Stimulated activated naive B cell treated with anti-CD40 and anti-IgM and Interleukin-4, amounts not matched to agents 10 μg/mL and 1 μg/mL and 100 μg/mL, for 72 hours (primary cell): ENCODE results near the gene TAF1B.
A peak's percentile ranks its signal among the peaks of the same experiment; 100 is the strongest.
"Not testable (repeated sequence)": the region's sequence is repeated elsewhere in the genome, so short reads cannot be mapped to it uniquely, and the experiment has no call there.

Experiments
- ATAC-seq, 2 donors: fragments of 150-1000 bp; cut with Tn5 transposase; replicated peaks; 2 replicates each; pipeline ENCODE4 v1.10.0; 2021; ENCODE audit warnings: moderate library complexity in 1 of 2
- DNase-seq: peaks from one replicate; pipeline ENCODE4 v3.0.0; 2021
- H3K27ac Mint-ChIP-seq: one replicate; pipeline ENCODE4 v1.8.0; 2022; ENCODE audit warnings: mild to moderate bottlenecking, mixed read lengths
- H3K27me3 Mint-ChIP-seq, 2 donors: one replicate each; pipeline ENCODE4 v1.8.0; 2022; ENCODE audit warnings: mixed read lengths in 2 of 2
- H3K36me3 Mint-ChIP-seq, 2 donors: one replicate each; pipeline ENCODE4 v1.8.0; 2022; ENCODE audit warnings: mixed read lengths in 2 of 2, mild to moderate bottlenecking in 1 of 2
- H3K4me1 Mint-ChIP-seq, 2 donors: one replicate each; pipeline ENCODE4 v1.8.0; 2022; ENCODE audit warnings: mixed read lengths in 2 of 2, mild to moderate bottlenecking in 1 of 2
- H3K4me3 Mint-ChIP-seq, 2 donors: one replicate each; pipeline ENCODE4 v1.8.0; 2022; ENCODE audit warnings: mild to moderate bottlenecking in 2 of 2, mixed read lengths in 2 of 2, moderate library complexity in 1 of 2
- H3K9me3 Mint-ChIP-seq, 2 donors: one replicate each; pipeline ENCODE4 v1.8.0; 2022; ENCODE audit warnings: mixed read lengths in 2 of 2, mild to moderate bottlenecking in 1 of 2

The TAF1B gene

DNA sequence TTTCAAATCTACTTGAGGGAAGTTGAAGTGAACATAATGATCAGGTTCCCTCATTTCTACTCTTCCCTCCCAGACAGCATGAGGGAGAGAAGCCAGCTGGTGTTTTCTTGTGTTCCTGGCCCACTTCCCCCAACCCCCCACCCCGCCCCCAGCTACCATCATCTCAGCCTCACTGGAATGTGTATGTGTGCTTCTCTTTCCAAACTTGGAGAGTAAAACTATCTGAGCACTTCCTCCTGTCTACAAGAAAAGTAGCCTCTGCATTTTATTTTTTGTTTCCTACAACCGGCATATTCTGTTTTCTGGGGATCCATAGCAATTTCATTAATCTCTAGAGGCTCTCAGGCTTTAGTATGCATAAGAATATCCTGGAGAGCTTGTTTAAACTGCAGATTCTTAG is 54.6 kb downstream of the TAF1B start:
- no peaks in the 10 kb centered on the region for H3K27me3 Mint-ChIP-seq
- H3K4me1 Mint-ChIP-seq = no peaks in the 10 kb centered on the region
- no peak for DNase-seq
- peaks cover 5 to 10% of the 10 kb centered on the region in 2 donors for H3K36me3 Mint-ChIP-seq
- no peak overlapping the region for H3K27ac Mint-ChIP-seq
- H3K9me3 Mint-ChIP-seq = no peaks in the 10 kb centered on the region
- no peak for ATAC-seq
- no peak overlapping the region for H3K4me3 Mint-ChIP-seq

DNA sequence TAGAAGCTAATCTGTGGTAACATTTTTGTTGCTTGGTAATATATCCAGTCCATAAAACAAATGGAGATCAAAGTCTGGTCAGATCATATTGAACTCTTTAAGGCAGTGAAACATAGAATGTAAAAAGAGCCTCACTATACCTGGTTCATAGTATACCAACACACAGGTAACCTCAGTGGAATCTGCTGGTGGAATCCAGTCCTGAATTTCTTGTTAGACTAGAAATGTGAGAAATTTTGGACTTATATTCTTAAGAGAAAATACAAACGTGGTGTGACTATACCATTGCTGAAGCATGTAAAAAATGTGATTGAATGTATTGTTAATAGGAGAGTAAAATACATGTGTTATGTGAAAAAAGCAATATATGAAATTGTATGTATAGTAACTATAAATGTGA is 62.1 kb downstream of the TAF1B start:
- DNase-seq (no peak), ATAC-seq (no peak)
- Mint-ChIP-seq H3K27me3 (no peaks in the 10 kb centered on the region), H3K27ac (no peak overlapping the region), H3K9me3 (no peaks in the 10 kb centered on the region), H3K4me3 (no peak overlapping the region), H3K36me3 (peaks cover 11 to 21% of the 10 kb centered on the region in 2 donors), H3K4me1 (no peaks in the 10 kb centered on the region)

DNA sequence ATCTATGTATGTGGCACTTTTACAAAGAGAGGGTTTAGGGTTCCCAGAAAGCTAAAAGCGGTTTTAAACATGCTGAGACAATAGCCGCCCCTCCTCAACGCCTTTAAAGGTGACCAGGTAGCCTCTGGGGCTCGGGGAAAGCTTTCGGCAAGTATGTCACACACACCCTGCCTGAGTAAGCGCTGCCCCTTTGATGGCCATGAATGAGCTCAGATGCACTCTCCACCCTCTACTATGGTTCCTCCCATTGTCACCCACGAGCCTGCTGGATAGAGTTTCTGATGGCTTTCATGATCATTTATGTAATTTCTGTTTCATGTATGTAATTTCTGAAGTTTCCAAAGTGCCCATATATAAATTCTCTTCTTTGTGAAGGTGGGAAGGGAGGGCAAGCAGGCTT is 64.1 kb downstream of the TAF1B start:
- no peak overlapping the region for H3K27ac Mint-ChIP-seq
- H3K4me1 Mint-ChIP-seq = no peaks in the 10 kb centered on the region
- DNase-seq = no peak
- H3K4me3 Mint-ChIP-seq = no peak overlapping the region
- H3K36me3 Mint-ChIP-seq = peaks cover 14 to 30% of the 10 kb centered on the region in 2 donors
- H3K9me3 Mint-ChIP-seq = no peaks in the 10 kb centered on the region
- H3K27me3 Mint-ChIP-seq = no peaks in the 10 kb centered on the region
- ATAC-seq = no peak

DNA sequence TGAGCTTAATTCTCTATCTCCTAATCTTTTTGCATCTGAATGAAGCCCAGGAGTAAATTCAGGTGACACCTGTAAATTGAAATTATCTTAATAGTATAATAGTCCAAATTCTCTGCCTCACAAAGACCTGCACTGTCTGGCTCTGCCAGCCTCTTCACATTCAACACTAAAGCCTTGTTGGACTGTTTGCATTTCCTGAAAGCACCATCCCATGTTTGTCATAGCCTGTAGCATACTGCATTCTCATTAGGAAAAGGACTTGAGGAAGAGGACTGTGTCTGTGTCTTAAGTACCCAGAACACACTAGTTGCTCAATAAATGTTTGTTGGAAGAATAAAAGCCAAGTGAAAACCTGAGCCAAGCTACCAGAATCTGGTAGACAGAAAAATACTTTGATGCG is 65.4 kb downstream of the TAF1B start:
- DNase-seq (no peak), ATAC-seq (no peak)
- H3K4me1 Mint-ChIP-seq = no peaks in the 10 kb centered on the region
- H3K4me3 Mint-ChIP-seq = no peak overlapping the region
- no peaks in the 10 kb centered on the region for H3K27me3 Mint-ChIP-seq
- peaks cover 22 to 41% of the 10 kb centered on the region in 2 donors for H3K36me3 Mint-ChIP-seq
- no peak overlapping the region for H3K27ac Mint-ChIP-seq
- H3K9me3 Mint-ChIP-seq = no peaks in the 10 kb centered on the region

DNA sequence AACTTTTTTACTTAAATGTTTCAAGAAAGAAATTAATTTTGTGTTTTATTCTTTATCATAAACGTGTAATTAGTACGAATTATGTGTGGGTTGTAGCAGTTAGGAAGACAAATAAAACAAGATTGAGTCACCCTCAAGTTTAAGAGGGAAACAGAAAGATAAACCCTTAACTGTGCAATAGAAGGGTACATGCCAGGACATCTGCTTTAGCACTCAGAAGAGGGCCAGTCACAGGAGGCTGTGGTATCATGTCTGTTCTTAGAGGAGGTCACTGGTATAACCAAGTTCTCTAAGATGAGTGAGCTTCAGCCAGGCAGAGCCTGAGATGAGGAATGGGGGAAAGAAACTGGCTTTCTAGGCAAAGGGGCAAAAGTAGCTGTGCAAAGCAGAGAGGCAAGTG is 65.8 kb downstream of the TAF1B start:
- H3K4me1 Mint-ChIP-seq = no peaks in the 10 kb centered on the region
- no peak overlapping the region for H3K27ac Mint-ChIP-seq
- H3K9me3 Mint-ChIP-seq = no peaks in the 10 kb centered on the region
- H3K27me3 Mint-ChIP-seq = no peaks in the 10 kb centered on the region
- DNase-seq = no peak
- peaks cover 26 to 44% of the 10 kb centered on the region in 2 donors for H3K36me3 Mint-ChIP-seq
- no peak for ATAC-seq
- no peak overlapping the region for H3K4me3 Mint-ChIP-seq

DNA sequence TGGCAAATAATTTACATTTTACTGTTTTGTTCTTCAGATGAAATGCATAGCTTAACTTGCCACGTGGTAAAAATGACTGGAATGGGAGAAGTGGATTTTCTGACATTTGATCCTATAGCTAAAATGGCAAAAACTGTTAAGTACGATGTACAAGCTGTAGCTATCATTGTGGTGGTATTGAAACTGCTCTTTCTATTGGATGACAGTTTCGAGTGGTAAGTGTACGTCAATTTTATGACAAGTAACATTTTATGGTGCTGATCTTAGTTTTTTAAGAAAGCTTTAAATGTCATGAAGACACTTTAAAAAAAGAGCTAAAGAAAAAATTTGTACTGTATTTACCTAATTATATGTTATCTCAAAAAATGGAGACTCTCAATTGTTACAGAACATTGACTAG is 67.4 kb downstream of the TAF1B start:
- no peaks in the 10 kb centered on the region for H3K27me3 Mint-ChIP-seq
- no peak overlapping the region for H3K4me3 Mint-ChIP-seq
- no peak for DNase-seq
- no peaks in the 10 kb centered on the region for H3K9me3 Mint-ChIP-seq
- no peak for ATAC-seq
- H3K27ac Mint-ChIP-seq = no peak overlapping the region
- H3K4me1 Mint-ChIP-seq = no peaks in the 10 kb centered on the region
- peaks cover 34 to 51% of the 10 kb centered on the region in 2 donors for H3K36me3 Mint-ChIP-seq

DNA sequence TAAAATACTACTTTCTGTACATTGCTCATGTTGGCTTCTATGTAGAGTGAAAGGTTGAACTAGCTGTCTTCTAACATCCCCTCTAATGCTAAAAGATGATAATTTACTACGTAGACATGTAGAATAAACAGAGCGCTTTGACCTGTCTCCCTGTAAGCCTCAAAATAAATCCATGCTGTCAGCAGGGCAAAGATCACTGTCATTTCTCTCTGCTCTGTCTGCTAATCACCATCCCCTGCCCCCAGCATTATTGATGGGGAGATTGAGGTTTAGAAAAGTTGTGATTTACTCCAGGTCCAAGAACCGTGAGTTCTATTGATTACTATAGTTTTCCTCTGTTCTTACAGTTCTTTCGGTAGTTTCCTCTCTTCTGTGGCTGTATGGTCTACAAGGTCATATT is 69.2 kb downstream of the TAF1B start:
- no peaks in the 10 kb centered on the region for H3K4me1 Mint-ChIP-seq
- peaks cover 33 to 51% of the 10 kb centered on the region in 2 donors for H3K36me3 Mint-ChIP-seq
- no peak overlapping the region for H3K4me3 Mint-ChIP-seq
- DNase-seq (no peak), ATAC-seq (no peak)
- no peaks in the 10 kb centered on the region for H3K9me3 Mint-ChIP-seq
- no peaks in the 10 kb centered on the region for H3K27me3 Mint-ChIP-seq
- H3K27ac Mint-ChIP-seq = no peak overlapping the region

DNA sequence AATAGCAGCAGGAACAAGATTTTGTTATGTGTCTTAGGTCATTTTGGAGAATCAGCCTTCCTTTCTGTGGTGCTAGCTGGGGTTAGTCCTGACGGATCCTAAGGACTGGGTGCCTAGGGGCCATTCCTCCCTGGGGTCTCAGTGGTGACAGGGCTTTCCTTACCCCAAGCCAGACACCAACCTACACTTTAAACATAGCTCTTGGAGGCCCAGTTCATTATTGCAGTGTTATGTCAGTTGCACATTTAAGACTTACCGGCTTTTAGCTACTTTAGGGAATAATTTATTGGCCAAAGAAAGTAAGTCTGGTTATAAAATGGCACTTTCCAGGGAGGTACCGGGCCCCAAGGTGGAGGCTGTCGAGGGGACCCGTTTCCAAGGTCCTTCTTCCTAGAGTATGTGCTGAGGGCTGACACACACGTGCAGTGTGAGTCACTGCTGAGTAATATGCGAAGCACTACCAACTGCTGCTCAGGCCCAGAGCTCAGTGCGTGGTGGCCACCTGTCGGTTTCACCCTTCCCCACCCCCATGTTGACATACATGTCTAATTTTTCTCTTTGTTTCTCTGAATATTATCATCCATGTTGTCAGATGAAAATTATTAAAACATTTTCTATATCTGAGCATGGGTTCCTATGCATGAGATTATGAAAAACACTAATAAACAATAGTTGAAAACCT is 71.3 kb downstream of the TAF1B start:
- DNase-seq (no peak), ATAC-seq (peak; percentile 46 to 68)
- H3K4me3 Mint-ChIP-seq = no peak overlapping the region
- no peak overlapping the region for H3K27ac Mint-ChIP-seq
- H3K27me3 Mint-ChIP-seq = no peaks in the 10 kb centered on the region
- H3K9me3 Mint-ChIP-seq = no peaks in the 10 kb centered on the region
- H3K36me3 Mint-ChIP-seq = peaks cover 31 to 42% of the 10 kb centered on the region in 2 donors
- no peaks in the 10 kb centered on the region for H3K4me1 Mint-ChIP-seq

DNA sequence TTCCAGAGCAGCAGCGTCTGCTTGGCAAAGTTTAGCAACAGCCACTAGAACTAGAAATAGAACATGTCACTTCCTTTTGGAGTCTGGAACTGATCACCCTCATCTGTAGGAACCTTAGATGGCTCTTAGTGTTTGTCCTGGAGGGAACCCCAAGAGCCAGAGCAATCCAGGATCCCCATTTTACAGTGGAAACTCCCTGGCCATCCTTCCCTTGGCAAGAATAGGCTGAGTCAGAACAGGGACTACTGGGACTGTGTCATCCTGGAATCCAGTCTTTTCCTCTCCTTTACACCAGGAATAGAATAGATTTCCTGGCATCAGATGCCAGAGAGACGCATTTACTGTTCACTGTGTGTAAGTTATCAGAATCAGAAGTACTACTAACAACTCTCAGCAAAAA is 75.0 kb downstream of the TAF1B start:
- H3K27me3 Mint-ChIP-seq = no peaks in the 10 kb centered on the region
- no peak overlapping the region for H3K27ac Mint-ChIP-seq
- H3K36me3 Mint-ChIP-seq = peaks cover 29 to 45% of the 10 kb centered on the region in 2 donors
- DNase-seq (no peak), ATAC-seq (no peak)
- no peak overlapping the region for H3K4me3 Mint-ChIP-seq
- no peaks in the 10 kb centered on the region for H3K9me3 Mint-ChIP-seq
- H3K4me1 Mint-ChIP-seq = no peaks in the 10 kb centered on the region

DNA sequence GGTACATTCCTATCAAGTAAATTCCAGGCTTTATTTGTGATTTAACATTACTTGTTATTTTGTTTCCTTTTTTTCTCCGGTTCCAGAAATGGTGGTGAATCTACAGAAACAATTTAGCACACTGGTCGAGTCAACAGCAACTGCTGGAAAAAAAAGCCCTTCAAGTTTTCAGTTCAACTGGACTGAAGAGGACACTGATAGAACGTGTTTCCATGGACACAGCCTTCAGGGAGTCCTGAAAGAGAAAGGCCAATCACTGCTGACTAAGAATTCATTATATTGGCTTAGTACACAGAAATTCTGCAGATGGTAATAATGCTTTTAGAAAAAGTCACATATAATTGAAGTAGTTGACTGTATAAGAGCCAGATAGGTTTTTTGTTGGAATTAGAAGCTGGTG is 76.2 kb downstream of the TAF1B start:
- DNase-seq (no peak), ATAC-seq (no peak)
- Mint-ChIP-seq H3K36me3 (peaks cover 23 to 38% of the 10 kb centered on the region in 2 donors), H3K27ac (no peak overlapping the region), H3K4me3 (no peak overlapping the region), H3K9me3 (no peaks in the 10 kb centered on the region), H3K27me3 (no peaks in the 10 kb centered on the region), H3K4me1 (no peaks in the 10 kb centered on the region)

DNA sequence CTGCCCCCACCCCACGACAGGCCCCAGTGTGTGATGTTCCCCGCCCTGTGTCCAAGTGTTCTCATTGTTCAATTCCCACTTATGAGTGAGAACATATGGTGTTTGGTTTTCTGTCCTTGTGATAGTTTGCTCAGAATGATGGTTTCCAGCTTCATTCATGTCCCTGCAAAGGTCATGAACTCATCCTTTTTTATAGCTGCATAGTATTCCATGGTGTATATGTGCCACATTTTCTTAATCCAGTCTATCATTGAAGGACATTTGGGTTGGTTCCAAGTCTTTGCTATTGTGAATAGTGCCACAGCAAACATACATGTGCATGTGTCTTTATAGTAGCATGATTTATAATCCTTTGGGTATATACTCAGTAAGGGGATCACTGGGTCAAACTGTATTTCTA is 83.7 kb downstream of the TAF1B start:
- not testable (repeated sequence) for H3K27ac Mint-ChIP-seq, H3K9me3 Mint-ChIP-seq, DNase-seq, H3K27me3 Mint-ChIP-seq, ATAC-seq, H3K4me3 Mint-ChIP-seq, H3K4me1 Mint-ChIP-seq
- peaks cover 52% of the 10 kb centered on the region in 2 donors for H3K36me3 Mint-ChIP-seq

DNA sequence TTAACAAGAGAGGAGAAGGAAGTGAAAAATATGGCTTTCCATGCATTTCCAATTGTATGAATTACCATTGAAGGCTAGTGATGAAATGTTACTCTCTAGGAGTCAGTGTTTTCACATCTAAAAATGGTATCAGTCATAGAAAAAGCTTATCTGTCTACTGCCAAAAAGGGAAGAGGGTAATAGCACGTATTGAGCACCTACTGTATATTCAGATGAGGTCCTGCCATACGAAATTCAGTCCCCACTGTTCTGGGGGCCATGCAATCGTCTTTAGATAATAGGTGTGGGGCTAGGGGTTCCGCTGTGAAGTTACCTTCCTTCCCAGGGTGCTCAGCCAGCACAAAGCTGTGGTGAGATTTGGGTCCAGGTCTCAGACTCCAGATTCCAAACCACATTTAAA is 94.0 kb downstream of the TAF1B start:
- no peak for ATAC-seq

DNA sequence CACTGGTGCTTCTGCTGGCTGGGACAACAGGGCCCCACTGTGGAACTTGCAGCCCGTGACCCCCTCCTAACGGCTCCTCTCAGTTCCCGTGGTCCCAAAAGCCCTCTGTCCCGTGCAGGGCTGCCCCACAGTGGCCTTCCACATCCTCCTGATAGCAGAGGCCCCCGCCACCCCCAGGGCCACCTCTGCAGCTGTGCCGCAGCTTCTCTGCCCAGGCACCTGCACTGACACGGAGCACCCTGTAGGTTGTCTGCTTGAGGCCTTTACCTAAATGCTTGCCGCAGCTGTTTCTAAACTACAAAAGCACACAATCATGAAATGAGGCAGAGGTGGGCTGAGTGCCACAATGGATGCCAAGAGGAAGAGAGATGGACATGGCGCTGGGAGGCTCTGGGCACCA is 94.7 kb downstream of the TAF1B start:
- Mint-ChIP-seq H3K36me3 (peaks cover 12 to 16% of the 10 kb centered on the region in 2 donors), H3K9me3 (no peaks in the 10 kb centered on the region), H3K4me1 (peaks cover 0 to 2% of the 10 kb centered on the region in 2 donors), H3K27ac (no peak overlapping the region), H3K4me3 (no peak overlapping the region), H3K27me3 (peaks cover 10 to 11% of the 10 kb centered on the region in 2 donors)
- ATAC-seq (no peak), DNase-seq (no peak)

More for the DNA sequence above, 94.0 kb downstream of the TAF1B start:
- H3K27me3 Mint-ChIP-seq = peaks cover 9 to 10% of the 10 kb centered on the region in 2 donors
- DNase-seq = no peak
- no peaks in the 10 kb centered on the region for H3K9me3 Mint-ChIP-seq
- no peak overlapping the region for H3K4me3 Mint-ChIP-seq
- no peak overlapping the region for H3K27ac Mint-ChIP-seq
- peaks cover 0 to 2% of the 10 kb centered on the region in 2 donors for H3K4me1 Mint-ChIP-seq
- peaks cover 16 to 20% of the 10 kb centered on the region in 2 donors for H3K36me3 Mint-ChIP-seq

DNA sequence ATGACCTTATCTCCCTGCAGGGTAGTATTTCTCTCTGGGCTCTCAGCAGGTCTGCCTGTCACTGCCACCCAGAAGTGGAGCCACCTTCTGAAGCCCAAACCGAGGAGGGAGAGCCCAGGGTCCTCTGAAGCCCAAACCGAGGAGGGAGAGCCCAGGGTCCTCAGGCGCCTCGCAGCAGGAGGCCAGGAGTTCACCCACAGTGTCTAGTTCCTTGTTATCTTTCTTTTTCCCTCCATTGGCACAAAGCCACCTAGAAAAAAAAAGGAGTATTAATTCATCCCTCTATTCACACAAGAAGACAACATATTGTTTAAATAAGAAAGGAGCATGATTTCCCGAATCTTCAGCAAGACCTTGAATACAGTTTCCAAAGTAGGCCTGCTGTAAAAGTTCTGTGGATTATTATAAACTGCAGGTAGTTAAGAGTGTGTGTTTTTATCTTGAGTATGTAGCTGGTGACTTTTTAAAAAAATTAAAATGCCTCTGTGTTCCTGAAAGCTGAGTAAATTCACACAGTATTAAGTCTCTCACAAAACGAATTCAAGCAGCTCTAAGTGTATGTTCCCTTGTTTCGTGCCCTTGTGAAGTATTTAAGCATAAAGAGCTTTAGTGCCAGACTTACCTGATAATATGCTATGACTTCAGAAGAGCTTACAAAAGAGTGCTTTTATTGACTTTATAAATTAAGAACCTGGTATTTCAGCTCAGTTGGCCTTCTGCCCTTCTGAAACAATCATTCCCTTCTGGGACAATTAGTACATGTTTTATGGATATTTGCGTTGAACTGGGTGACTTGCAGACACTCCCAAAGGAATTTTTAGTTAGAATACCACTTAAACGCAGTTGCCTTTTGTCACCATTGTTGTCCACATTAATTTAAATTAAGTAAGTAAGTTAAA is 96.6 kb downstream of the TAF1B start:
- H3K4me1 Mint-ChIP-seq = peaks cover 0 to 2% of the 10 kb centered on the region in 2 donors
- no peak overlapping the region for H3K4me3 Mint-ChIP-seq
- no peaks in the 10 kb centered on the region for H3K9me3 Mint-ChIP-seq
- H3K27ac Mint-ChIP-seq = no peak overlapping the region
- H3K36me3 Mint-ChIP-seq = peaks cover 6 to 7% of the 10 kb centered on the region in 2 donors
- DNase-seq (no peak), ATAC-seq (no peak)
- peaks cover 10 to 13% of the 10 kb centered on the region in 2 donors for H3K27me3 Mint-ChIP-seq
